Measurements from ENCODE around the gene TTC21A. TPM values are rescaled to one million over a fixed set of nuclear protein-coding genes. Genes with fewer than 3 reads are reported as not detected.

TTC21A gene
- total RNA-seq, 1 experiment from 2014 or later, result 1.7 TPM

GRCh38 chr3:39088456-39088855 is 19.0 kb upstream of the TTC21A start:
- no peak overlapping the region for H2BK20ac ChIP-seq (ENCODE audit: low read depth, low read length, poor library complexity, severe bottlenecking)
- no peak overlapping the region for H2BK120ac ChIP-seq (ENCODE audit: low read depth, low read length, poor library complexity, severe bottlenecking)
- no peak overlapping the region for H3K4ac ChIP-seq (ENCODE audit: low read depth, low read length)
- no peak overlapping the region for H2AFZ ChIP-seq (ENCODE audit: low read length)
- WGBS (ENCODE audit: extremely low coverage, insufficient read length, low lambda C conversion rate), result no CpG with 5 or more reads among the region's 3 CpGs
- H4K20me1 ChIP-seq (ENCODE audit: control insufficient read depth, insufficient read depth, insufficient read length), result no peaks in the 10 kb centered on the region
- H3K27me3 ChIP-seq (ENCODE audit: insufficient read depth, low read length), result no peaks in the 10 kb centered on the region
- H4K91ac ChIP-seq (ENCODE audit: insufficient read length, low read depth, low read length), result no peak overlapping the region
- H4K5ac ChIP-seq (ENCODE audit: insufficient read length, low read depth, low read length), result no peak overlapping the region
- no peaks in the 10 kb centered on the region for H3K23me2 ChIP-seq (ENCODE audit: insufficient read length, low read depth, low read length, poor library complexity, severe bottlenecking)
- H2BK15ac ChIP-seq (ENCODE audit: low read depth, low read length), result no peak overlapping the region
- no peak overlapping the region for H3K18ac ChIP-seq (ENCODE audit: insufficient read length, low read depth, low read length)
- Mint-ChIP-seq H3K9me3 (no peaks in the 10 kb centered on the region), H3K36me3 (ENCODE audit: insufficient read depth in 1 of 3, low read depth in 3 of 3) (peaks cover 13 to 68% (median 62%) of the 10 kb centered on the region in 3 experiments; a peak in 5 of 7 replicates), H3K4me3 (no peak overlapping the region), H3K4me1 (no peaks in the 10 kb centered on the region), H3K27ac (no peak overlapping the region), H3K27me3 (ENCODE audit: low read depth) (no peaks in the 10 kb centered on the region)
- no peak overlapping the region for H3K14ac ChIP-seq (ENCODE audit: insufficient read depth, low read length)
- no peaks in the 10 kb centered on the region for H3K4me1 ChIP-seq (ENCODE audit: insufficient read depth, low read length)
- H3K79me1 ChIP-seq (ENCODE audit: insufficient read depth, low read depth, low read length, poor library complexity, severe bottlenecking), result no peaks in the 10 kb centered on the region
- no peak overlapping the region for H3K9ac ChIP-seq (ENCODE audit: extremely low read depth, insufficient read length, low read length)
- no peaks in the 10 kb centered on the region for H3K9me3 ChIP-seq (ENCODE audit: control insufficient read depth, low read depth, low read length)
- no peak for TF ChIP-seq CTCF (conservative IDR thresholded peaks at IDR 0.05)
- DNase-seq, result no peak
- H3K27ac ChIP-seq (ENCODE audit: insufficient read length, low read depth, low read length), result no peak overlapping the region
- H3K56ac ChIP-seq (ENCODE audit: insufficient read length, low read depth, low read length), result no peak overlapping the region
- no peak overlapping the region for H3K4me2 ChIP-seq (ENCODE audit: insufficient read depth, insufficient read length, low read length)
- no peak overlapping the region for H4K8ac ChIP-seq (replicated peaks; ENCODE audit: insufficient read length, low read depth, low read length)
- H3K79me2 ChIP-seq (ENCODE audit: insufficient read depth, low read length), result no peaks in the 10 kb centered on the region
- H2AK5ac ChIP-seq (ENCODE audit: insufficient read length, low read length), result no peak overlapping the region
- no peak overlapping the region for H2BK5ac ChIP-seq (ENCODE audit: insufficient read length, low read length)
- H3T11ph ChIP-seq (ENCODE audit: low read length), result no peak overlapping the region
- no peak overlapping the region for H2BK12ac ChIP-seq (ENCODE audit: insufficient read length, low read depth, low read length)
- no peak overlapping the region for H3K23ac ChIP-seq (ENCODE audit: insufficient read length, low read depth, low read length)
